ENCODE results near the gene ABHD15.

GRCh38 chr17:29589524-29590410 lies 22.9 kb upstream of the ABHD15 start, which contains the start of gene GIT1:
- TF ChIP-seq TCF12 (IDR thresholded peaks at IDR 0.05; ENCODE audit: low read depth) (0 out of 2 replicates have a peak, but pooled peaks have one; percentile 7), CEBPB (IDR thresholded peaks at IDR 0.05) (no peak), TAF1 (IDR thresholded peaks at IDR 0.05; ENCODE audit: low read depth) (peak; percentile 26; the same call in 1 of the 2 replicates), TEAD4 (IDR thresholded peaks at IDR 0.05) (no peak)
